ENCODE data around the gene ABCA9. TPM values are rescaled to one million over a fixed set of nuclear protein-coding genes. Genes with fewer than 3 reads are reported as not detected.
A peak's percentile ranks its signal among the peaks of the same experiment; 100 is the strongest.

ABCA9 gene
- total and polyA plus RNA-seq, 2 of the 13 experiments (the other 11 are each of a cell fraction or from before 2014, with no cell fraction given) = 0.04 TPM; not detected in 1

GRCh38 chr17:68937890-68938514 is 122.7 kb downstream of the ABCA9 start (continued):
- TF ChIP-seq ZBTB49 (CRISPR knock-in tag; IDR thresholded peaks at IDR 0.05; ENCODE audit: borderline replicate concordance) = no peak
- TF ChIP-seq ZNF574 (CRISPR knock-in tag; IDR thresholded peaks at IDR 0.05) = no peak; the same call in 1 of the 2 replicates
- no peak for TF ChIP-seq TEF (CRISPR knock-in tag; IDR thresholded peaks at IDR 0.05)
- no peak for TF ChIP-seq SCMH1 (CRISPR knock-in tag; IDR thresholded peaks at IDR 0.05; ENCODE audit: borderline replicate concordance)
- no peak for TF ChIP-seq SNRNP70 (IDR thresholded peaks at IDR 0.05; ENCODE audit: low read depth, low read length)
- no peak for TF ChIP-seq NPAS2 (CRISPR knock-in tag; IDR thresholded peaks at IDR 0.05; ENCODE audit: borderline replicate concordance)
- TF ChIP-seq SATB2 (CRISPR knock-in tag; IDR thresholded peaks at IDR 0.05) = 0 out of 2 replicates have a peak, but pooled peaks have one; percentile 38
- TF ChIP-seq SMAD3 (CRISPR knock-in tag; IDR thresholded peaks at IDR 0.05) = no peak
- no peak for TF ChIP-seq ZNF142 (CRISPR knock-in tag; IDR thresholded peaks at IDR 0.05)
- TF ChIP-seq ZSCAN22 (CRISPR knock-in tag; IDR thresholded peaks at IDR 0.05) = no peak
- TF ChIP-seq ZBTB20 (CRISPR knock-in tag; IDR thresholded peaks at IDR 0.05; ENCODE audit: borderline replicate concordance, low read depth) = peak; percentile 40; the same call in 1 of the 2 replicates
- TF ChIP-seq ZNF225 (CRISPR knock-in tag; IDR thresholded peaks at IDR 0.05) = no peak
- TF ChIP-seq NFE2 (CRISPR knock-in tag; IDR thresholded peaks at IDR 0.05) = no peak
- no peak for TF ChIP-seq DNMT1 (CRISPR knock-in tag; IDR thresholded peaks at IDR 0.05)
- no peak for TF ChIP-seq TBX3 (IDR thresholded peaks at IDR 0.05; ENCODE audit: borderline replicate concordance)
- no peak for TF ChIP-seq RFX3 (CRISPR knock-in tag; IDR thresholded peaks at IDR 0.05)
- TF ChIP-seq ZNF510 (CRISPR knock-in tag; IDR thresholded peaks at IDR 0.05; ENCODE audit: low read depth) = no peak
